KMS-11 (cell line): ENCODE data around the gene KAZN.

Experiments
- H2AFZ ChIP-seq: fragments of 200-600 bp; sonication (generic); 2 replicates; pipeline ENCODE4 v1.6.1; 2016; ENCODE audit warnings: antibody characterized with exemption, mixed run types, low read depth
- H3K27ac ChIP-seq: fragments of 200-600 bp; sonication (generic); 2 replicates; pipeline ENCODE4 v1.6.1; 2016; ENCODE audit warnings: mild to moderate bottlenecking, mixed run types
- H3K27me3 ChIP-seq: fragments of 200-600 bp; sonication (generic); 2 replicates; pipeline ENCODE4 v1.6.1; 2017; ENCODE audit warnings: mild to moderate bottlenecking, low read depth, mixed run types, moderate library complexity; ENCODE audit not compliant: insufficient read depth
- H3K36me3 ChIP-seq: fragments of 200-600 bp; sonication (generic); 2 replicates; pipeline ENCODE4 v1.6.1; 2017; ENCODE audit warnings: mild to moderate bottlenecking, mixed run types; ENCODE audit not compliant: insufficient read depth
- H3K4me1 ChIP-seq: fragments of 200-600 bp; sonication (generic); 2 replicates; pipeline ENCODE4 v1.6.1; 2016; ENCODE audit warnings: mild to moderate bottlenecking, low read depth, mixed run types; ENCODE audit not compliant: poor library complexity, severe bottlenecking
- H3K4me2 ChIP-seq: fragments of 200-600 bp; sonication (generic); 2 replicates; pipeline ENCODE4 v1.7.0; 2016; ENCODE audit warnings: mild to moderate bottlenecking, mixed run types
- H3K4me3 ChIP-seq: fragments of 200-600 bp; sonication (generic); IDR thresholded peaks from 2 replicates; pipeline ENCODE4 v1.6.1; 2017; ENCODE audit warnings: low read depth, low read length, mixed read lengths; ENCODE audit not compliant: insufficient read depth
- H3K79me2 ChIP-seq: fragments of 200-600 bp; sonication (generic); 2 replicates; pipeline ENCODE4 v1.6.1; 2016; ENCODE audit warnings: low read depth, mixed run types; ENCODE audit not compliant: insufficient read depth
- H3K9ac ChIP-seq: fragments of 200-600 bp; sonication (generic); 2 replicates; pipeline ENCODE4 v1.6.1; 2016; ENCODE audit warnings: mild to moderate bottlenecking, mixed run types
- H4K20me1 ChIP-seq: fragments of 200-600 bp; sonication (generic); 2 replicates; pipeline ENCODE4 v1.6.1; 2016; ENCODE audit warnings: mild to moderate bottlenecking, mixed run types; ENCODE audit not compliant: insufficient read depth
- TF ChIP-seq, protein P1 (sequence below): fragments of 200-600 bp; sonication (generic); conservative IDR thresholded peaks from 2 replicates; pipeline ENCODE4 v1.6.1; 2017; ENCODE audit warnings: low read depth, mild to moderate bottlenecking, antibody characterized with exemption, low read length, moderate library complexity, mixed read lengths

KAZN gene

DNA sequence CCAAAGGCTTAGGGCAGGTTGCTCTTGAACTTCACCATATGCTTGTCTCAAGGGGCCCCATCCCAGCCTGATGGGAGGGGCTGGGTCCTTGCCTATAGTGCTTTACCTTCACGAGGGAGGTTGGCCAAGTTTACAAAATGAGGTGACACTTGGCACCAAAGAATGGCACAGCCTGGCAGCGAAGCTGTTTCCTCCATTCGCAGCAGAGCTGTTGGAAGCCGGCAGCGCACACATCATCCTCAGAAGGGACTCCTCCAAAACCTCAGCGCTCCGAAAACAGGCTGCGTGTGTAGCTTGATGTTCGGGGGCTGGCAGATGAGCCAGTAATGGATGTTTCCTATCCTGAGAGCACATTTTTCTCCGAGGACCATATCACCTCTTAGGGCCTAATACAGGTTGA is 116.8 kb downstream of the KAZN start:
- Histone ChIP-seq H3K4me2 (no peak overlapping the region), H3K4me3 (no peak overlapping the region), H3K27ac (no peak overlapping the region), H2AFZ (no peak overlapping the region), H3K79me2 (no peaks in the 10 kb centered on the region), H3K36me3 (no peaks in the 10 kb centered on the region), H4K20me1 (no peaks in the 10 kb centered on the region), H3K9ac (no peak overlapping the region), H3K27me3 (no peaks in the 10 kb centered on the region; the same call in 1 of the 2 replicates), H3K4me1 (no peaks in the 10 kb centered on the region)
- TF ChIP-seq, protein P1, sequence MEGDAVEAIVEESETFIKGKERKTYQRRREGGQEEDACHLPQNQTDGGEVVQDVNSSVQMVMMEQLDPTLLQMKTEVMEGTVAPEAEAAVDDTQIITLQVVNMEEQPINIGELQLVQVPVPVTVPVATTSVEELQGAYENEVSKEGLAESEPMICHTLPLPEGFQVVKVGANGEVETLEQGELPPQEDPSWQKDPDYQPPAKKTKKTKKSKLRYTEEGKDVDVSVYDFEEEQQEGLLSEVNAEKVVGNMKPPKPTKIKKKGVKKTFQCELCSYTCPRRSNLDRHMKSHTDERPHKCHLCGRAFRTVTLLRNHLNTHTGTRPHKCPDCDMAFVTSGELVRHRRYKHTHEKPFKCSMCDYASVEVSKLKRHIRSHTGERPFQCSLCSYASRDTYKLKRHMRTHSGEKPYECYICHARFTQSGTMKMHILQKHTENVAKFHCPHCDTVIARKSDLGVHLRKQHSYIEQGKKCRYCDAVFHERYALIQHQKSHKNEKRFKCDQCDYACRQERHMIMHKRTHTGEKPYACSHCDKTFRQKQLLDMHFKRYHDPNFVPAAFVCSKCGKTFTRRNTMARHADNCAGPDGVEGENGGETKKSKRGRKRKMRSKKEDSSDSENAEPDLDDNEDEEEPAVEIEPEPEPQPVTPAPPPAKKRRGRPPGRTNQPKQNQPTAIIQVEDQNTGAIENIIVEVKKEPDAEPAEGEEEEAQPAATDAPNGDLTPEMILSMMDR: no peak

- no peak overlapping the region for H3K27ac ChIP-seq
- no peaks in the 10 kb centered on the region for H3K4me1 ChIP-seq
- H4K20me1 ChIP-seq: no peaks in the 10 kb centered on the region
- H3K4me2 ChIP-seq: no peak overlapping the region
- H3K79me2 ChIP-seq: no peaks in the 10 kb centered on the region
- H3K9ac ChIP-seq: no peak overlapping the region
- TF ChIP-seq, protein P1: no peak
- no peak overlapping the region for H2AFZ ChIP-seq
- no peak overlapping the region for H3K4me3 ChIP-seq
- H3K36me3 ChIP-seq: no peaks in the 10 kb centered on the region
- H3K27me3 ChIP-seq: no peaks in the 10 kb centered on the region; the same call in 1 of the 2 replicates
Observed at GRCh38 chr1:14715802-14716201, 117.3 kb downstream of the KAZN start.

DNA sequence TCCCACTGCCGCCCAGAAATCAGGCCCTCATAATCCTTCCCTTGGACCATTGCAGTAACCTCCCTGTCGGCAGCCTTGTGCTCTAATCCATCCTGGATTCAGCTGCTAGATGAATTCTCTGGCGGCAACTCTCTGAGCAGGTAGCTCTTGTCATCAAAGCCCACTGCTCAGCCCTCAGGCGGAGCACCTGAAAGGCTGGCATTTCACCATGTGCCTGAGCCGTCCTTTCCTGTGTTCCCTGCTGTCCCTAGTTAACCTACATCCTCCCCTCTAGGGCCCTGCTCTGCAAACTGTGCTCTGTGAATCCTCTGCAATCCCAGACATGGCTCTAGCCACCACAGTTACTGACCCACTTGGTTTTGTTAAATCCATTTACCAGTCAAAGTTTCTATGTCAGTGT is 118.0 kb downstream of the KAZN start:
- H3K79me2 ChIP-seq: no peaks in the 10 kb centered on the region
- H3K9ac ChIP-seq: no peak overlapping the region
- no peaks in the 10 kb centered on the region for H3K4me1 ChIP-seq
- H2AFZ ChIP-seq: no peak overlapping the region
- H3K4me3 ChIP-seq: no peak overlapping the region
- no peaks in the 10 kb centered on the region; the same call in 1 of the 2 replicates for H3K27me3 ChIP-seq
- H3K27ac ChIP-seq: no peak overlapping the region
- H4K20me1 ChIP-seq: no peaks in the 10 kb centered on the region
- H3K4me2 ChIP-seq: no peak overlapping the region
- TF ChIP-seq, protein P1: no peak
- H3K36me3 ChIP-seq: no peaks in the 10 kb centered on the region

DNA sequence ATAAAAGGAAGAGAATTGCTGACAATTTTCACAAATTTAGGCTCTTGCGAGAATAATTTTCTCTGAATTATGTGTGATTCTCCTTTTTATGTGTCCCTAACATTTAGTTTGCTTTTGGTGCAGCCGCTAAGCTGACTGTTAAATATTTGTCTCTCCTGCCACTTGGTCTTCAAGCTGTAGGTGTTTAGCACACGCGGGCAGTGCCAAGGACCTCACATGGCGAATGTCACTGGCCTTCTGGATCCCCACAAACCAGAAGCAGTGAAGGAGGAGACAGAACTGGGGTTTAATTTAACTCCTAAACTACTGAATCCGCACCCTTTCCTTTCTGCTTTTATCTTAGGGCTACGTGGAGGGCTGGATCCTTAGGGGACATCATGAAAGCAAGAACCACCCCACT is 120.0 kb downstream of the KAZN start:
- TF ChIP-seq, protein P1: no peak
- H3K4me2 ChIP-seq: no peak overlapping the region
- no peak overlapping the region for H3K4me3 ChIP-seq
- no peaks in the 10 kb centered on the region for H3K79me2 ChIP-seq
- H3K9ac ChIP-seq: no peak overlapping the region
- H3K27me3 ChIP-seq: no peaks in the 10 kb centered on the region; the same call in 1 of the 2 replicates
- no peaks in the 10 kb centered on the region for H3K36me3 ChIP-seq
- H4K20me1 ChIP-seq: no peaks in the 10 kb centered on the region
- H2AFZ ChIP-seq: no peak overlapping the region
- H3K27ac ChIP-seq: no peak overlapping the region
- H3K4me1 ChIP-seq: no peaks in the 10 kb centered on the region
